ENCODE data around the gene FOXO4. TPM values are rescaled to one million over a fixed set of nuclear protein-coding genes. Genes with fewer than 3 reads are reported as not detected.

The FOXO4 gene
- total RNA-seq, 1 experiment from 2014 or later, result 22.0 TPM

DNA sequence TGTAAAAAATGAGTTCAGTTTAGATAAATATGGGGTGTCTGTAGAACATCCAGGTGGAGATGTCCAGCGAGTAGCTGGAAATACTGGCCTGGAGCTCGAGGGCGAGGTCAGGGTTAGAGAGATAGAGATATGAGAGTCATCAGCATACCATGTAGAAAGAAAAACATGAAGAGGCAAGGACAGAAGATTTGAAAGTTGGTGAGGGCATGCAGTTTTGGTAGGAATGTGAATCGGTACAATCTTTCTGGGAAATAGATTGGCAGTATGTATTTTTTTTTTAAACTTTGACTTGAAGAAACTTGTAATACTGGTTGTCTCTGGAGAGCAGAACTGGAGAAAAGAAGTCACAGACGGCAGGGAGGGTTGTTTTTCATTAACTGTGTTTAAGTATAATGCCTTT, 25.1 kb upstream of the FOXO4 start:
- peaks cover 16% of the 10 kb centered on the region; the same call in 1 of the 2 replicates for H3F3A ChIP-seq (ENCODE audit: insufficient read depth, low read depth)
- H2AFZ ChIP-seq, result no peak overlapping the region
- no peak for DNase-seq
- H4K20me1 ChIP-seq (ENCODE audit: insufficient read depth), result no peaks in the 10 kb centered on the region
- TF ChIP-seq, protein P1, sequence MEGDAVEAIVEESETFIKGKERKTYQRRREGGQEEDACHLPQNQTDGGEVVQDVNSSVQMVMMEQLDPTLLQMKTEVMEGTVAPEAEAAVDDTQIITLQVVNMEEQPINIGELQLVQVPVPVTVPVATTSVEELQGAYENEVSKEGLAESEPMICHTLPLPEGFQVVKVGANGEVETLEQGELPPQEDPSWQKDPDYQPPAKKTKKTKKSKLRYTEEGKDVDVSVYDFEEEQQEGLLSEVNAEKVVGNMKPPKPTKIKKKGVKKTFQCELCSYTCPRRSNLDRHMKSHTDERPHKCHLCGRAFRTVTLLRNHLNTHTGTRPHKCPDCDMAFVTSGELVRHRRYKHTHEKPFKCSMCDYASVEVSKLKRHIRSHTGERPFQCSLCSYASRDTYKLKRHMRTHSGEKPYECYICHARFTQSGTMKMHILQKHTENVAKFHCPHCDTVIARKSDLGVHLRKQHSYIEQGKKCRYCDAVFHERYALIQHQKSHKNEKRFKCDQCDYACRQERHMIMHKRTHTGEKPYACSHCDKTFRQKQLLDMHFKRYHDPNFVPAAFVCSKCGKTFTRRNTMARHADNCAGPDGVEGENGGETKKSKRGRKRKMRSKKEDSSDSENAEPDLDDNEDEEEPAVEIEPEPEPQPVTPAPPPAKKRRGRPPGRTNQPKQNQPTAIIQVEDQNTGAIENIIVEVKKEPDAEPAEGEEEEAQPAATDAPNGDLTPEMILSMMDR (conservative IDR thresholded peaks at IDR 0.05), result no peak
- no peak for TF ChIP-seq EZH2 (IDR thresholded peaks at IDR 0.05; ENCODE audit: low read depth)
- no peaks in the 10 kb centered on the region for H3K36me3 ChIP-seq (ENCODE audit: low read depth)
- intact Hi-C loops (cut with micrococcal nuclease; ENCODE audit: unreplicated experiment), result no loop called here
- H3K9me2 ChIP-seq (ENCODE audit: insufficient read depth), result no peaks in the 10 kb centered on the region
- no TSS peak for BruUV-seq (replicated peaks)
- peaks cover 26% of the 10 kb centered on the region for H3K4me1 ChIP-seq (replicated peaks; ENCODE audit: insufficient read depth)
- no peaks in the 10 kb centered on the region for H3K27me3 ChIP-seq (ENCODE audit: insufficient read depth, low read depth)
- CTCF ChIA-PET, result no interaction called here
- no peaks in the 10 kb centered on the region for H3K9me3 ChIP-seq (ENCODE audit: insufficient read depth, low read depth)
- no peak overlapping the region for H3K27ac ChIP-seq
- H3K79me2 ChIP-seq (ENCODE audit: low read depth), result peaks cover 19% of the 10 kb centered on the region
- no peak overlapping the region for H3K4me2 ChIP-seq
- POLR2A ChIA-PET (ENCODE audit: unreplicated experiment), result no interaction called here
- no peak overlapping the region for H3K4me3 ChIP-seq

DNA sequence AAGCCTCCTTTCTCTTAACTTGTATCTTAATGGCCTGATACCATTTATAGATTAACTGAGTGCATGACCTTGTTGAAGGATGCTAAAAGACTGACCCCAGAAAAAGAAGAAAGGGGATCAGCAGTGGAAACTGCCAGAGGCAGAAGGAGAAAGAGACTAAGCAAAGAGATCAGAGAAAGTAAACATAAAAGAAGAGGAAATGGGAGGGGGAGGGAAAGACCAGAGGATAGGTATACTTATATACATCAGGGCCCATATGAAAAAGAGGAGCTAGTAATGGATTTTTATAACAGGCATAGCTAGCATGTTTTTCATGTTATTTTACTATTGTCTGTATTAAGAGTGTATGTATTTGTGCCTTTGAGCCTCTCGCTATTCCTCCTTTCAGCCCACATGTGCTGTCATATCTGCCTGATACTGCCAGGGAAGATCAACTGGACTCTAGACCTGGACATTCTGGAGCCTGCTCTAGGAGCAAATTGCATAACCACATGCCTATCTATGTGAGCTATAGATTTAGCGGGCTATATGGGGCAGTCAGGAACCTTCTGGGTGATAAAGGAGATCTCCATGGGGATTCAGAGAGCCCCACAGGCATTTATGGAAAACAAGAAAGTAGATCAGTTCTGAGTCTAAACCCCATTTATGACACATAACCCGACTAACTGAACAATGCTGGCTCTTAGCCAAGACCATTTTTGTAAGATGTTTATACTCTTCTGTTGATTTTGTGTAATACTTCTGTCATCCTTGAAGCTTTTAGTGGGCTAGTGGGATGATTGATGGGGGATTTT, 14.1 kb upstream of the FOXO4 start:
- H3K4me1 ChIP-seq (replicated peaks; ENCODE audit: insufficient read depth), result peaks cover 16% of the 10 kb centered on the region
- H3K4me3 ChIP-seq, result no peak overlapping the region
- ChIA-PET POLR2A (ENCODE audit: unreplicated experiment) (no interaction called here), CTCF (no interaction called here)
- no peaks in the 10 kb centered on the region for H3K9me3 ChIP-seq (ENCODE audit: insufficient read depth, low read depth)
- no peaks in the 10 kb centered on the region for H4K20me1 ChIP-seq (ENCODE audit: insufficient read depth)
- no peak overlapping the region for H2AFZ ChIP-seq
- H3K9me2 ChIP-seq (ENCODE audit: insufficient read depth), result no peaks in the 10 kb centered on the region
- peaks cover 11% of the 10 kb centered on the region for H3F3A ChIP-seq (ENCODE audit: insufficient read depth, low read depth)
- no peak overlapping the region for H3K27ac ChIP-seq
- TF ChIP-seq, protein P1 (conservative IDR thresholded peaks at IDR 0.05), result no peak
- TF ChIP-seq EZH2 (IDR thresholded peaks at IDR 0.05; ENCODE audit: low read depth), result no peak
- intact Hi-C loops (cut with micrococcal nuclease; ENCODE audit: unreplicated experiment), result no loop called here
- DNase-seq, result peak in 1 of 2 experiments; percentile 68
- H3K36me3 ChIP-seq (ENCODE audit: low read depth), result no peaks in the 10 kb centered on the region
- no TSS peak for BruUV-seq (replicated peaks)
- H3K79me2 ChIP-seq (ENCODE audit: low read depth), result no peaks in the 10 kb centered on the region
- H3K4me2 ChIP-seq, result peak overlapping the region; percentile 49
- no peaks in the 10 kb centered on the region for H3K27me3 ChIP-seq (ENCODE audit: insufficient read depth, low read depth)

DNA sequence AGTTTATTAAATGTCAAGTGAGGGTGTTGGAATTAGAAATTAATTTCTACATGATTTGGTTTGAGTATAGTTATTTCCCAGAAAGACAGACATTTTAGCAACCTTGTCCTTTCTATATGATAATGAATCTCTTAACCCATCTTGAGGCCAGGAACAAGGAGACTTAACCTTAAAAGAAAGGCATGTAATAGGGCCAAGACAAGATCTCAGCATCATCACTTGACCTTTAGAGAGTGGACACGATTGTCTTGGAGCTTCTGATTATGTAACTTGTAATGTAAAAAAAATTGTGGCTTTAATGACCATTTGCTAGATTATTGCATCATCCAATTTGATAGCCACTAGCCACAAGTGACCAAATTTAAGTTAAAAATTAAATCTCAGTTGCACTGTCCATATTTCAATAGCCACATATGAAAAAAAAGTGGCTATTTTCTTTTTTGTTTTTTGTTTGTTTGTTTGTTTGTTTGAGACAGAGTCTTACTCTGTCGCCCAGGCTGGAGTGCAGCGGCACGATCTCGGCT, 13.5 kb upstream of the FOXO4 start:
- POLR2A ChIA-PET (ENCODE audit: unreplicated experiment), result no interaction called here
- CTCF ChIA-PET, result no interaction called here
- no peak for DNase-seq

More for the DNA sequence above, 13.5 kb upstream of the FOXO4 start:
- TF ChIP-seq, protein P1 (conservative IDR thresholded peaks at IDR 0.05), result no peak
- TF ChIP-seq EZH2 (IDR thresholded peaks at IDR 0.05; ENCODE audit: low read depth), result no peak
- H3K9me2 ChIP-seq (ENCODE audit: insufficient read depth), result no peaks in the 10 kb centered on the region
- no TSS peak for BruUV-seq (replicated peaks)
- no peak overlapping the region for H3K27ac ChIP-seq
- no peak overlapping the region for H3K4me3 ChIP-seq
- no peaks in the 10 kb centered on the region for H3K36me3 ChIP-seq (ENCODE audit: low read depth)
- peaks cover 11% of the 10 kb centered on the region for H3F3A ChIP-seq (ENCODE audit: insufficient read depth, low read depth)
- H3K9me3 ChIP-seq (ENCODE audit: insufficient read depth, low read depth), result no peaks in the 10 kb centered on the region
- H4K20me1 ChIP-seq (ENCODE audit: insufficient read depth), result no peaks in the 10 kb centered on the region
- no peaks in the 10 kb centered on the region for H3K27me3 ChIP-seq (ENCODE audit: insufficient read depth, low read depth)
- H3K4me1 ChIP-seq (replicated peaks; ENCODE audit: insufficient read depth), result peaks cover 16% of the 10 kb centered on the region
- peak overlapping the region; percentile 49 for H3K4me2 ChIP-seq
- no peak overlapping the region for H2AFZ ChIP-seq
- intact Hi-C loops (cut with micrococcal nuclease; ENCODE audit: unreplicated experiment), result no loop called here
- H3K79me2 ChIP-seq (ENCODE audit: low read depth), result no peaks in the 10 kb centered on the region

All from PC-9 (cell line).